ENCODE data around the gene TCERG1. TPM values are rescaled to one million over a fixed set of nuclear protein-coding genes. Genes with fewer than 3 reads are reported as not detected.

TCERG1 gene
- total RNA-seq, 1 donor from 2014 or later, result 40.5 TPM

- no peak overlapping the region for H3K27ac Mint-ChIP-seq (ENCODE audit: unreplicated experiment)
- peaks cover under 1% of the 10 kb centered on the region for H3K4me1 Mint-ChIP-seq (ENCODE audit: low read depth)
Observed at GRCh38 chr5:146538432-146538831, 91.3 kb downstream of the TCERG1 start.

GRCh38 chr5:146539973-146540372, 92.8 kb downstream of the TCERG1 start:
- DNase-seq (ENCODE audit: low spot score), result no peak
- TF ChIP-seq CTCF (IDR thresholded peaks at IDR 0.05), result no peak
- H3K27ac Mint-ChIP-seq (ENCODE audit: unreplicated experiment), result no peak overlapping the region
- peaks cover 13% of the 10 kb centered on the region for H3K27me3 Mint-ChIP-seq (ENCODE audit: low read depth)
- no peaks in the 10 kb centered on the region for H3K9me3 Mint-ChIP-seq (ENCODE audit: low read depth)
- H3K36me3 Mint-ChIP-seq (ENCODE audit: low read depth), result no peaks in the 10 kb centered on the region
- no peak overlapping the region for H3K4me3 Mint-ChIP-seq (ENCODE audit: unreplicated experiment)
- no peaks in the 10 kb centered on the region for H3K4me1 Mint-ChIP-seq (ENCODE audit: low read depth)

More at GRCh38 chr5:146538432-146538831, 91.3 kb downstream of the TCERG1 start:
- peaks cover 13% of the 10 kb centered on the region for H3K27me3 Mint-ChIP-seq (ENCODE audit: low read depth)
- no peaks in the 10 kb centered on the region for H3K36me3 Mint-ChIP-seq (ENCODE audit: low read depth)
- no peak for DNase-seq (ENCODE audit: low spot score)
- H3K4me3 Mint-ChIP-seq (ENCODE audit: unreplicated experiment), result no peak overlapping the region
- TF ChIP-seq CTCF (IDR thresholded peaks at IDR 0.05), result no peak
- no peaks in the 10 kb centered on the region for H3K9me3 Mint-ChIP-seq (ENCODE audit: low read depth)

- Mint-ChIP-seq H3K36me3 (ENCODE audit: low read depth) (no peaks in the 10 kb centered on the region), H3K27me3 (ENCODE audit: low read depth) (peaks cover 13% of the 10 kb centered on the region), H3K27ac (ENCODE audit: unreplicated experiment) (no peak overlapping the region), H3K4me3 (ENCODE audit: unreplicated experiment) (no peak overlapping the region), H3K4me1 (ENCODE audit: low read depth) (no peaks in the 10 kb centered on the region), H3K9me3 (ENCODE audit: low read depth) (no peaks in the 10 kb centered on the region)
- no peak for DNase-seq (ENCODE audit: low spot score)
- no peak for TF ChIP-seq CTCF (IDR thresholded peaks at IDR 0.05)
Observed at GRCh38 chr5:146540414-146540813, 93.3 kb downstream of the TCERG1 start.

GRCh38 chr5:146541958-146542849, 95.1 kb downstream of the TCERG1 start:
- Mint-ChIP-seq H3K4me1 (ENCODE audit: low read depth) (no peaks in the 10 kb centered on the region), H3K4me3 (ENCODE audit: unreplicated experiment) (no peak overlapping the region), H3K36me3 (ENCODE audit: low read depth) (no peaks in the 10 kb centered on the region), H3K27ac (ENCODE audit: unreplicated experiment) (no peak overlapping the region), H3K9me3 (ENCODE audit: low read depth) (no peaks in the 10 kb centered on the region), H3K27me3 (ENCODE audit: low read depth) (peaks cover 7% of the 10 kb centered on the region)
- TF ChIP-seq CTCF (IDR thresholded peaks at IDR 0.05), result peak; percentile 95
- DNase-seq (ENCODE audit: low spot score), result no peak

GRCh38 chr5:146544232-146544631, 97.1 kb downstream of the TCERG1 start:
- Mint-ChIP-seq H3K4me3 (ENCODE audit: unreplicated experiment) (no peak overlapping the region), H3K27ac (ENCODE audit: unreplicated experiment) (no peak overlapping the region), H3K36me3 (ENCODE audit: low read depth) (no peaks in the 10 kb centered on the region), H3K27me3 (ENCODE audit: low read depth) (peaks cover 15% of the 10 kb centered on the region), H3K9me3 (ENCODE audit: low read depth) (no peaks in the 10 kb centered on the region), H3K4me1 (ENCODE audit: low read depth) (no peaks in the 10 kb centered on the region)
- TF ChIP-seq CTCF (IDR thresholded peaks at IDR 0.05), result no peak
- DNase-seq (ENCODE audit: low spot score), result no peak

Data from chondrocyte (in vitro differentiated cells).